Measurements from ENCODE around the gene YOD1. TPM values are rescaled to one million over a fixed set of nuclear protein-coding genes. Genes with fewer than 3 reads are reported as not detected.

The YOD1 gene
- total and polyA plus RNA-seq, 2 donors (not counting 1 experiment from before 2014, with no cell fraction given): 3.0 to 5.6 TPM

DNA sequence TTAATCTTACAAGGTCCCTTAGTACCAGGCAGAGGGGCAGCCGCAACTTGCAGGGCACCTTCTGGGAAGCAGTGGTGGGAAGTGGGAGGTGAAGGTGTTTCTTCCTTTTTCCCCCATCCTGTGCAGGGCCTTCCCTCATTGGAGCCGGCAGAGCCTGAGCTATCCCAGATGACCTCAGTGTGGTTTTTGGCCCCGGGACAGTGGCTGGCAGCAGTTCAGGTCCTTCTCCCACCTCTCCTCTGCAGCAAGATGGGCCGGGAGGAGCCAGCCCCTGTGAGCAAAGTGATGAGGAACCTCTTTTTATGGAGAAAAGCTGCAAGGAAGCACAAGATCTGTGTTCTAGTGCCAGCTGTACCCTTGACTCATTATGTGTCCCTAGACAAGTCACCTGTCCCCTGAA lies 8.9 kb upstream of the YOD1 start:
- H3K4me1 ChIP-seq (ENCODE audit: control insufficient read depth, extremely low read depth, insufficient read depth, low read length): no peaks in the 10 kb centered on the region
- no peak overlapping the region for H3K4me3 ChIP-seq (replicated peaks in 1 of 4; ENCODE audit: control extremely low read depth in 1 of 4, insufficient read depth in 1 of 4, low read depth in 3 of 4, low read length in 4 of 4)
- TF ChIP-seq, protein P1, sequence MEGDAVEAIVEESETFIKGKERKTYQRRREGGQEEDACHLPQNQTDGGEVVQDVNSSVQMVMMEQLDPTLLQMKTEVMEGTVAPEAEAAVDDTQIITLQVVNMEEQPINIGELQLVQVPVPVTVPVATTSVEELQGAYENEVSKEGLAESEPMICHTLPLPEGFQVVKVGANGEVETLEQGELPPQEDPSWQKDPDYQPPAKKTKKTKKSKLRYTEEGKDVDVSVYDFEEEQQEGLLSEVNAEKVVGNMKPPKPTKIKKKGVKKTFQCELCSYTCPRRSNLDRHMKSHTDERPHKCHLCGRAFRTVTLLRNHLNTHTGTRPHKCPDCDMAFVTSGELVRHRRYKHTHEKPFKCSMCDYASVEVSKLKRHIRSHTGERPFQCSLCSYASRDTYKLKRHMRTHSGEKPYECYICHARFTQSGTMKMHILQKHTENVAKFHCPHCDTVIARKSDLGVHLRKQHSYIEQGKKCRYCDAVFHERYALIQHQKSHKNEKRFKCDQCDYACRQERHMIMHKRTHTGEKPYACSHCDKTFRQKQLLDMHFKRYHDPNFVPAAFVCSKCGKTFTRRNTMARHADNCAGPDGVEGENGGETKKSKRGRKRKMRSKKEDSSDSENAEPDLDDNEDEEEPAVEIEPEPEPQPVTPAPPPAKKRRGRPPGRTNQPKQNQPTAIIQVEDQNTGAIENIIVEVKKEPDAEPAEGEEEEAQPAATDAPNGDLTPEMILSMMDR (conservative IDR thresholded peaks at IDR 0.05 in 1 of 2, IDR thresholded peaks at IDR 0.05 in 1 of 2; ENCODE audit: low read depth in 1 of 2, low read length in 2 of 2): no peak
- TF ChIP-seq EZH2 (IDR thresholded peaks at IDR 0.05; ENCODE audit: low read length, missing control alignments): no peak
- H3K27me3 ChIP-seq (ENCODE audit: control insufficient read depth, insufficient read depth, low read length): no peaks in the 10 kb centered on the region
- H3K27ac ChIP-seq (ENCODE audit: insufficient read depth, low read length): no peak overlapping the region
- H3K9me3 ChIP-seq (ENCODE audit: control insufficient read depth, insufficient read depth, low read depth, low read length): no peaks in the 10 kb centered on the region
- H4K20me1 ChIP-seq (ENCODE audit: control insufficient read depth, extremely low read depth, insufficient read depth, low read length): no peaks in the 10 kb centered on the region
- no peak overlapping the region for H2AFZ ChIP-seq (ENCODE audit: low read length)
- no peak overlapping the region for H3K4me2 ChIP-seq (ENCODE audit: extremely low read depth, insufficient read depth, low read length)
- no peak for DNase-seq (ENCODE audit: low read depth in 2 of 2)
- no peak overlapping the region for H3K9ac ChIP-seq (ENCODE audit: insufficient read depth, low read length)
- H3K79me2 ChIP-seq (ENCODE audit: control insufficient read depth, insufficient read depth, low read length): no peaks in the 10 kb centered on the region
- no peaks in the 10 kb centered on the region for H3K36me3 ChIP-seq (ENCODE audit: control insufficient read depth, insufficient read depth, low read length)

DNA sequence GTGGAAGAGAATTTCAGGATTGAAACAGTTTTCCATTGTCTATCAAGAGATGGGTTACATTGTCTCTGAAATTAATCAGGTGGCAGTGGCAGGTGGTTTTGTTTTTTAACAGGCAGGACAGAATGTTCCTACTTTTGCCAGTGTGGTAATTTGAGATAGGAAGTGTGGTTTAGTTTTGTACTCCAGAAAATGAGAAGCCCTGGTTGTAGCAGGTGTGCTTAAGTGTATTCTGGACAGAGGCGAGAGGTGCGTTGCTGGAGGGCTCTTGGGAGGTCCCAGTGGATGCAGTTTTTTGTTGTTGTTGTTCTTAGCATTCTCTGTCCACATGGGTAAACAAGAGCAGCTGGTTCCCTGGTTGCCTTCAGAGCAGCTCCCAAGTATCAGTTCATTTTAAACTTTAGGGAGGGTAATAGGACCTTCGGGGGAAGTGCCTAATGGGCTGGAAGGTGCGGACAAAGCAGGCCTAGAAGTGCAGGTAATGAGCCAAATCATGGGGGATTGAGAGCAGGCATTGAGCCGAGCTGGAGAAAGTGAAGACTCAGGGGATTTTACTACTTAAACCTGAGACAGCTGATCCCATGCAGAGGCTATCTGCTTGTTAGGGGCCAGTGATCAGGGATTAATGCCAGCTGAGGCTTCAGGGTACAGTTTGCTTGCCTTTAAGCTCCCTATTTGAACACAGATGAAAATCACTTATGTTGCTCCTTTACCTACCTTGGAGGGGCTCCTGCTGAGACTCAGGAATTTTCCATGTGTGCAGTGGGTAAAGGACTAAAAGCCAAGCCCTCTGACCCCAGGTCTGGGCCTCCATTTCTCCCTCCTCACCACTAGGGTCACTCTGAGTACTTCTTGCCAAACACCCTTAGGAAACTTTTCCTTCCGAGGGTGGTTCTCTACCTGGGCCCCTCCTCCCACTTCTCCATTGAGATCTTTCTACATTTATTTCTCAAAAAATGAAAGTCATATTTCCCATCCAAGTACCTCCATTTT lies 8.2 kb upstream of the YOD1 start:
- no peaks in the 10 kb centered on the region for H3K27me3 ChIP-seq (ENCODE audit: control insufficient read depth, insufficient read depth, low read length)
- H3K9me3 ChIP-seq (ENCODE audit: control insufficient read depth, insufficient read depth, low read depth, low read length): no peaks in the 10 kb centered on the region
- no peak overlapping the region for H3K4me3 ChIP-seq (replicated peaks in 1 of 4; ENCODE audit: control extremely low read depth in 1 of 4, insufficient read depth in 1 of 4, low read depth in 3 of 4, low read length in 4 of 4)
- DNase-seq (ENCODE audit: low read depth in 2 of 2): no peak
- no peaks in the 10 kb centered on the region for H3K4me1 ChIP-seq (ENCODE audit: control insufficient read depth, extremely low read depth, insufficient read depth, low read length)
- no peaks in the 10 kb centered on the region for H3K79me2 ChIP-seq (ENCODE audit: control insufficient read depth, insufficient read depth, low read length)
- no peaks in the 10 kb centered on the region for H4K20me1 ChIP-seq (ENCODE audit: control insufficient read depth, extremely low read depth, insufficient read depth, low read length)
- no peaks in the 10 kb centered on the region for H3K36me3 ChIP-seq (ENCODE audit: control insufficient read depth, insufficient read depth, low read length)
- no peak for TF ChIP-seq EZH2 (IDR thresholded peaks at IDR 0.05; ENCODE audit: low read length, missing control alignments)
- TF ChIP-seq, protein P1 (conservative IDR thresholded peaks at IDR 0.05 in 1 of 2, IDR thresholded peaks at IDR 0.05 in 1 of 2; ENCODE audit: low read depth in 1 of 2, low read length in 2 of 2): no peak
- no peak overlapping the region for H3K9ac ChIP-seq (ENCODE audit: insufficient read depth, low read length)
- no peak overlapping the region for H3K4me2 ChIP-seq (ENCODE audit: extremely low read depth, insufficient read depth, low read length)
- no peak overlapping the region for H2AFZ ChIP-seq (ENCODE audit: low read length)
- no peak overlapping the region for H3K27ac ChIP-seq (ENCODE audit: insufficient read depth, low read length)

DNA sequence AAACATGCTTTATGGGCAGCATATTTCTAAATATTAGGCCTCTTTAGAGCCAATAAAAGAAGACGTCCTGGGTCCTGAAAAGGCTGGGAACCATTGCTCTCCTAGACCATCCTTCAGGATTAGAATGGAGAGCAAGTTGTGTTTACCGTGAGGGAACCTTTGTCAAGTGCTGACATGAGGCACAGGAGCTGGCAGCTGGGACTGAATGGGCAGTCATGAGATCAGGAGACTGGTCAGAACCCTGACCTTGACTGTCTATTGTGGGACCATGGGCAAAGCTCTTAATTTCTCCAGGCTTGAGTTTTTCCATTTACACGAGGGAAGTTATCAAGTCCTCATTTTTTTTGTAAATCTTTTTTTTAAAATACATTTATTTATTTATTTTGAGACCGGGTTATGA lies 7.2 kb upstream of the YOD1 start:
- TF ChIP-seq, protein P1 (conservative IDR thresholded peaks at IDR 0.05 in 1 of 2, IDR thresholded peaks at IDR 0.05 in 1 of 2; ENCODE audit: low read depth in 1 of 2, low read length in 2 of 2): no peak
- no peak for TF ChIP-seq EZH2 (IDR thresholded peaks at IDR 0.05; ENCODE audit: low read length, missing control alignments)
- DNase-seq (ENCODE audit: low read depth in 2 of 2): no peak

More for the DNA sequence above, 7.2 kb upstream of the YOD1 start:
- Histone ChIP-seq H3K36me3 (ENCODE audit: control insufficient read depth, insufficient read depth, low read length) (no peaks in the 10 kb centered on the region), H3K9me3 (ENCODE audit: control insufficient read depth, insufficient read depth, low read depth, low read length) (no peaks in the 10 kb centered on the region), H3K27ac (ENCODE audit: insufficient read depth, low read length) (no peak overlapping the region), H3K27me3 (ENCODE audit: control insufficient read depth, insufficient read depth, low read length) (no peaks in the 10 kb centered on the region), H3K4me1 (ENCODE audit: control insufficient read depth, extremely low read depth, insufficient read depth, low read length) (no peaks in the 10 kb centered on the region), H3K9ac (ENCODE audit: insufficient read depth, low read length) (no peak overlapping the region), H4K20me1 (ENCODE audit: control insufficient read depth, extremely low read depth, insufficient read depth, low read length) (no peaks in the 10 kb centered on the region), H3K4me3 (replicated peaks in 1 of 4; ENCODE audit: control extremely low read depth in 1 of 4, insufficient read depth in 1 of 4, low read depth in 3 of 4, low read length in 4 of 4) (no peak overlapping the region), H3K79me2 (ENCODE audit: control insufficient read depth, insufficient read depth, low read length) (no peaks in the 10 kb centered on the region), H2AFZ (ENCODE audit: low read length) (no peak overlapping the region), H3K4me2 (ENCODE audit: extremely low read depth, insufficient read depth, low read length) (no peak overlapping the region)

All from fibroblast of lung (primary cell).